HG03025 (cell line): ENCODE results near the gene TMEM190.

Experiments
- ATAC-seq: cut with Tn5 transposase; IDR thresholded peaks from one replicate; pipeline ENCODE4 v1.9.1; 2021; ENCODE audit warnings: mild to moderate bottlenecking, moderate library complexity; ENCODE audit not compliant: unreplicated experiment, low FRiP score

Gene TMEM190

GRCh38 chr19:55369653-55370304 lies 6.8 kb upstream of the TMEM190 start:
- ATAC-seq: no peak

- ATAC-seq: no peak
Measured at GRCh38 chr19:55370305-55370988, 6.2 kb upstream of the TMEM190 start, which contains the start of gene IL11. IL11 (minus strand) TSS chr19:55370463; CDS start chr19:55370310, 153 bp downstream.

GRCh38 chr19:55372316-55373081 lies 4.1 kb upstream of the TMEM190 start:
- ATAC-seq: no peak

GRCh38 chr19:55373306-55373992 lies 3.2 kb upstream of the TMEM190 start:
- no peak for ATAC-seq

- ATAC-seq: no peak
Measured at GRCh38 chr19:55373993-55374757, 2.5 kb upstream of the TMEM190 start.

- ATAC-seq: no peak
Measured at GRCh38 chr19:55377356-55378131, 918 bp downstream of the TMEM190 start.

GRCh38 chr19:55379174-55379573 lies 2.5 kb downstream of the TMEM190 start:
- no peak for ATAC-seq

GRCh38 chr19:55382013-55382412 lies 5.4 kb downstream of the TMEM190 start:
- no peak for ATAC-seq

- no peak for ATAC-seq
Measured at GRCh38 chr19:55382522-55383054, 6.0 kb downstream of the TMEM190 start.

- no peak for ATAC-seq
Measured at GRCh38 chr19:55383279-55384130, 6.9 kb downstream of the TMEM190 start.

- ATAC-seq: no peak
Measured at GRCh38 chr19:55384131-55384919, 7.7 kb downstream of the TMEM190 start, which contains the start of gene TMEM238. TMEM238 (minus strand) TSS chr19:55384292; CDS start chr19:55384259, 33 bp downstream.

- ATAC-seq: peak; percentile 41
Measured at GRCh38 chr19:55384920-55385723, 8.5 kb downstream of the TMEM190 start.

- ATAC-seq: peak; percentile 55
Measured at GRCh38 chr19:55385724-55386492, 9.3 kb downstream of the TMEM190 start, which contains the start of gene RPL28. RPL28 (plus strand) TSS chr19:55385932; CDS start chr19:55386358, 426 bp downstream.

- ATAC-seq: no peak
Measured at GRCh38 chr19:55386493-55386971, 9.9 kb downstream of the TMEM190 start.

- ATAC-seq: no peak
Measured at GRCh38 chr19:55387736-55388497, 11.3 kb downstream of the TMEM190 start.
